Adrenal gland (tissue), 12 donors: ENCODE data around the gene RPS6KA2. TPM values are rescaled to one million over a fixed set of nuclear protein-coding genes. Genes with fewer than 3 reads are reported as not detected.
"Not testable (repeated sequence)": the region's sequence is repeated elsewhere in the genome, so short reads cannot be mapped to it uniquely, and the experiment has no call there.

Source experiments
- DNase-seq, 7 donors: peaks; one replicate each; pipeline ENCODE4 v3.0.0-alpha.2; 2019 to 2020
- H3K27ac ChIP-seq, 5 donors: fragments of 200-600 bp; sonication (generic) in 4 of 5; 1 replicate in 3 of 5; 2 replicates in 2 of 5; pipeline versions ENCODE4 v1.5.1 to v1.8.0; 2016 to 2020; ENCODE audit warnings: mild to moderate bottlenecking in 1 of 5
- H3K27me3 ChIP-seq: fragments of 200-600 bp; 2 replicates; pipeline ENCODE4 v1.8.0; 2021
- H3K36me3 ChIP-seq, 2 donors: fragments of 200-600 bp; replicated peaks in 1 of 2; 1 replicate in 1 of 2; 2 replicates in 1 of 2; pipeline versions ENCODE4 v1.5.1 to v1.8.0; 2018 to 2022
- H3K4me1 ChIP-seq, 2 donors: fragments of 200-600 bp; replicated peaks in 1 of 2; 1 replicate in 1 of 2; 2 replicates in 1 of 2; pipeline versions ENCODE4 v1.5.1 to v1.8.0; 2018 to 2021
- H3K4me3 ChIP-seq, 4 donors: fragments of 200-600 bp; sonication (generic) in 3 of 4; one replicate each; pipeline ENCODE4 v1.5.1; 2016 to 2018
- H3K9me3 ChIP-seq, 3 donors: fragments of 200-600 bp; sonication (generic) in 1 of 3; replicated peaks in 1 of 3; 1 replicate in 2 of 3; 2 replicates in 1 of 3; pipeline versions ENCODE4 v1.5.1 to v1.8.0; 2016 to 2021
- POLR2A ChIP-seq, 2 donors: fragments of 450-650 bp; IDR thresholded peaks; one replicate each; pipeline ENCODE4 v1.6.1; 2017; ENCODE audit warnings: antibody characterized with exemption in 2 of 2, mild to moderate bottlenecking in 2 of 2, moderate library complexity in 1 of 2
- WGBS, 4 donors: extraction: QIAGEN DNeasy Blood & Tissue Kit in 2 of 4; methylation state at CpG; one replicate each; pipeline versions ENCODE4 v1.1.5 to v1.1.7; 2013 to 2017; 5-methylcytosine and 5-hydroxymethylcytosine counted together
- intact Hi-C, 2 donors: fragments of 100-400 bp; cut with DNase I; formaldehyde crosslinking; loops; one replicate each; pipeline versions ENCODE4 v1.14.1 to v1.15.0; 2022 to 2023
- polyA plus RNA-seq, 3 donors: library from polyadenylated mRNA; stranded (reverse); fragments of 200-250 nt in 2 of 3; fragments of 350-450 nt in 1 of 3; fragmentation: Illumina TruSeq in 1 of 3; extraction: RNeasy Lipid Tissue Mini Kit (QIAGEN cat#74804) in 1 of 3; gene quantifications; one replicate each; pipeline ENCODE4 v1.2.3, GENCODE V29; 2013 to 2014
- total RNA-seq, 9 donors: library from RNA; depleted of rRNA in 4 of 9; stranded (reverse); fragments of >200 nt in 4 of 9; fragments of 120-200 nt in 1 of 9; fragmentation: NEBNext Ultra II Directional in 1 of 9; extraction: Animal tissue kit (Norgen Biotek cat#: 25700) in 1 of 9; gene quantifications; one replicate each; pipeline versions ENCODE4 v1.1.0 to v1.2.4, GENCODE V29; 2013 to 2023
- TF ChIP-seq, protein P1 (sequence below), 6 experiments: fragments of 450-650 bp in 4 of 6; fragments of 200-600 bp in 2 of 6; sonication (generic) in 1 of 6; IDR thresholded peaks; 1 replicate in 5 of 6; 2 replicates in 1 of 6; pipeline versions ENCODE4 v1.5.1 to v1.8.0; 2016 to 2021; ENCODE audit warnings: antibody characterized with exemption in 6 of 6, mild to moderate bottlenecking in 2 of 6, moderate library complexity in 1 of 6
- donor health status: healthy with polysubstance abuse.
- donor health status: Bipolar disorder and iron deficiency.
- donor health status: DM: yes; HTN: yes; CAD: no.
- donor health status: DM: no; HTN: no; CAD: no.
- donor health status: DM: no; HTN: no; CAD: no.
- donor health status: DM: yes; HTN: yes; CAD: no.

RPS6KA2 gene
- total and polyA plus RNA-seq, 12 donors, result 7.0 to 40.4 (median 26.2) TPM

DNA sequence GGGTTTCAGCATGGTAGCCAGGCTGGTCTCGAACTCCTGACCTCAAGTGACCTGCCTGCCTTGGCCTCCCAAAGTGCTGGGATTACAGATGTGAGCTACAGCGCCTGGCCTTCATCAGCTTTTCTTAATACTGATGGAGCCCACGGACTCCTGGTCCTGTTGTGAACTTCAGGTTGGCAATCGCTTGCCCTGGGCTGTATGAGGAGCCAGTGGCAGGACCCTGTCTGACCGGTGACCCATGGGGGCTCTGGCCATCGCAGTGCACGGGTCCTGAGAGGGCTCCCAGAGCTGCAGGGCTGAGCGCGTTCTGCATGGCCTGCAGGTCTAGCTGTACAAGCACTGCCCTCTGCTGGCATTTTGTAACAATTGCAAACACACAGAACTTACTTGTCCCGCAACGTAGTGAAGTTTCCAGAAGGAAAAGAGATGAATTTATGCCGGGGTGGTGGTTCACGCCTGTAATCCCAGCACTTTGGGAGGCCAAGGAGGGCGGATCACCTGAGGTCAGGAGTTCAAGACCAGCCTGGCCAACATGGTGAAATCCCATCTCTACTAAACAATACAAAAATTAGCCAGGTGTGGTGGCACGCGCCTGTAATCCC is 226.3 kb downstream of the RPS6KA2 start:
- not testable (repeated sequence) for H3K4me1 ChIP-seq, H3K4me3 ChIP-seq, H3K36me3 ChIP-seq, H3K27ac ChIP-seq, H3K27me3 ChIP-seq, H3K9me3 ChIP-seq
- TF ChIP-seq, protein P1, sequence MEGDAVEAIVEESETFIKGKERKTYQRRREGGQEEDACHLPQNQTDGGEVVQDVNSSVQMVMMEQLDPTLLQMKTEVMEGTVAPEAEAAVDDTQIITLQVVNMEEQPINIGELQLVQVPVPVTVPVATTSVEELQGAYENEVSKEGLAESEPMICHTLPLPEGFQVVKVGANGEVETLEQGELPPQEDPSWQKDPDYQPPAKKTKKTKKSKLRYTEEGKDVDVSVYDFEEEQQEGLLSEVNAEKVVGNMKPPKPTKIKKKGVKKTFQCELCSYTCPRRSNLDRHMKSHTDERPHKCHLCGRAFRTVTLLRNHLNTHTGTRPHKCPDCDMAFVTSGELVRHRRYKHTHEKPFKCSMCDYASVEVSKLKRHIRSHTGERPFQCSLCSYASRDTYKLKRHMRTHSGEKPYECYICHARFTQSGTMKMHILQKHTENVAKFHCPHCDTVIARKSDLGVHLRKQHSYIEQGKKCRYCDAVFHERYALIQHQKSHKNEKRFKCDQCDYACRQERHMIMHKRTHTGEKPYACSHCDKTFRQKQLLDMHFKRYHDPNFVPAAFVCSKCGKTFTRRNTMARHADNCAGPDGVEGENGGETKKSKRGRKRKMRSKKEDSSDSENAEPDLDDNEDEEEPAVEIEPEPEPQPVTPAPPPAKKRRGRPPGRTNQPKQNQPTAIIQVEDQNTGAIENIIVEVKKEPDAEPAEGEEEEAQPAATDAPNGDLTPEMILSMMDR (IDR thresholded peaks at IDR 0.05), result peak; percentile 52 to 85 (median 78)
- intact Hi-C loops, result loop anchor here (5.0 kb wide), 2 partner anchors 88 to 123 kb away; no protein-coding TSS in a partner anchor
- WGBS, 4 donors, result 23 to 36% (median 27%) methylated on average over 10 to 16 of the region's 16 CpGs
- peak; percentile 62 to 82 (median 67) for DNase-seq

DNA sequence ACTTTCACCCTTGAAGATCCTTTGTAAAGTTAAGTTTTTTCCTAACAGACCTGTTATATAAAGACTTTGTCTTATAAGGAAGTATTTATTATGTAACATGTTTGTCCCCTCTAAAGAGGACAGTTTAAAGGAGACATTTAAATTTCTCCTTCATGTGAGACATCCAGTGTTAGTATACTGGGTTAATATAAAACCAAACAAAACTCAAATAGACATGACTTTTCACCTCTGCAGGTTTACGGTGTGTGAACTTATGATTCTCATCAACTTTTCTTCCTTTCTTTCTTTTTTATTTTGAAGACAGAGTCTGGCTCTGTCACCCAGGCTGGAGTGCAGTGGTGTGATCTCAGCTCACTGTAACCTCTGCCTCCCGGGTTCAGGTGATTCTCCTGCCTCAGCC is 226.9 kb downstream of the RPS6KA2 start:
- Histone ChIP-seq H3K36me3 (no peaks in the 10 kb centered on the region), H3K4me3 (no peak overlapping the region), H3K4me1 (no peaks in the 10 kb centered on the region), H3K27ac (no peak overlapping the region), H3K9me3 (no peaks in the 10 kb centered on the region), H3K27me3 (peaks cover 3% of the 10 kb centered on the region)
- no peak for DNase-seq
- 79 to 93% (median 86%) methylated on average over 2 of the region's 2 CpGs for WGBS, 4 donors
- intact Hi-C loops, result loop anchor here (5.0 kb wide), 2 partner anchors 88 to 123 kb away; no protein-coding TSS in a partner anchor
- TF ChIP-seq POLR2A (IDR thresholded peaks at IDR 0.05), result no peak
- TF ChIP-seq, protein P1 (IDR thresholded peaks at IDR 0.05), result no peak

DNA sequence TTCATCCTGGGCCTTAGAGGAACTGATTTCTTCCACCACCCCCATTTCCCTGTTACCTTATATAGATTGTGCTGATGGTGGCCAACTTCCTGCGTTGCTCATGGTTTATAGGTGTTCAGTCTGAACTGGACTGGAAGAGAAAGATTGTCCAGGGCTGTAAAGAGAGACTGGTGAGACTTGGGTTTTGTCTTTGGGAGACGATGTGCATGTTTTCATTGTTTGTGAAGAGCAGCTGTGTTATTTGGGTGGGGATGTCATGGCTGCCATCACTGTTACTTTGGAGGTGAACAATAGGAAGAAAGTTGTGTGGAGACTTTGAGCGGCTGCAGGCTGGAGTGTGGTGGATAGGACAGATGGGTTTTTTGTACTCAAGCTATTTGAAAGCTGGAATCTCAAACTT is 228.7 kb downstream of the RPS6KA2 start:
- no peaks in the 10 kb centered on the region for H3K36me3 ChIP-seq
- H3K27me3 ChIP-seq, result peaks cover 3% of the 10 kb centered on the region
- TF ChIP-seq POLR2A (IDR thresholded peaks at IDR 0.05), result no peak
- TF ChIP-seq, protein P1 (IDR thresholded peaks at IDR 0.05), result no peak
- peak in 1 of 7 donors; percentile 13 for DNase-seq
- no peaks in the 10 kb centered on the region for H3K4me1 ChIP-seq
- H3K4me3 ChIP-seq, result no peak overlapping the region
- H3K27ac ChIP-seq, result no peak overlapping the region
- H3K9me3 ChIP-seq, result no peaks in the 10 kb centered on the region
- WGBS, 4 donors, result 79 to 84% (median 82%) methylated on average over 3 of the region's 3 CpGs
- intact Hi-C loops, result loop anchor here in 1 of 2 donors (2.0 kb wide), 1 partner anchor 124 kb away; no protein-coding TSS in a partner anchor

DNA sequence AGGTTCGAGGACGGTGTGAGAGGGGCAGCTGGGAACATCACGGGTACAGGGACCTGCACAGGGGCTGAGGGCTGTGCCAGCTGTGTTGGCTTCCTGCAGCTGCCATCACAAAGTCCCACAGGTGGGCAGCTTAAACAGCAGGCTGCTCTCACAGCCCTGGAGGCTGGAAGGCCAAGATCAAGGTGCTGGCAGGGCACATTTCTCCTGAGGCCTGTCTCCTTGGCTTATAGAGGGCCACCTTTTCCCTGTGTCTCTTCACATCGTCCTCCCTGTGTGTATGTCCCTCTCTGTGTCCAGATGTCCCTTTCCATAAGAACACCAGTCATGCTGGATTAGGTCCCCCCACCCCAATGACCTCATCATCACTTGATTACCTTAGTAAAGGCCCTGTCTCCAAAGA is 229.2 kb downstream of the RPS6KA2 start:
- intact Hi-C loops, result loop anchor here in 1 of 2 donors (2.0 kb wide), 1 partner anchor 123 kb away; no protein-coding TSS in a partner anchor
- no peaks in the 10 kb centered on the region for H3K9me3 ChIP-seq
- TF ChIP-seq, protein P1 (IDR thresholded peaks at IDR 0.05), result no peak
- TF ChIP-seq POLR2A (IDR thresholded peaks at IDR 0.05), result no peak
- no peak overlapping the region for H3K27ac ChIP-seq
- DNase-seq, result peak in 1 of 7 donors; percentile 18
- no peak overlapping the region for H3K4me3 ChIP-seq
- peaks cover 3% of the 10 kb centered on the region for H3K27me3 ChIP-seq
- WGBS, 4 donors, result 86 to 92% (median 87%) methylated on average over 4 of the region's 4 CpGs
- H3K36me3 ChIP-seq, result no peaks in the 10 kb centered on the region
- no peaks in the 10 kb centered on the region for H3K4me1 ChIP-seq
